IPS DF 4.7 (cell line): ENCODE measurements around the gene BAG2.

ENCODE experiments used
- DNase-seq: peaks from one replicate; pipeline ENCODE4 v3.0.0-alpha.2; 2013; ENCODE audit warnings: low spot score; ENCODE audit errors: extremely low read depth

BAG2 gene

DNA sequence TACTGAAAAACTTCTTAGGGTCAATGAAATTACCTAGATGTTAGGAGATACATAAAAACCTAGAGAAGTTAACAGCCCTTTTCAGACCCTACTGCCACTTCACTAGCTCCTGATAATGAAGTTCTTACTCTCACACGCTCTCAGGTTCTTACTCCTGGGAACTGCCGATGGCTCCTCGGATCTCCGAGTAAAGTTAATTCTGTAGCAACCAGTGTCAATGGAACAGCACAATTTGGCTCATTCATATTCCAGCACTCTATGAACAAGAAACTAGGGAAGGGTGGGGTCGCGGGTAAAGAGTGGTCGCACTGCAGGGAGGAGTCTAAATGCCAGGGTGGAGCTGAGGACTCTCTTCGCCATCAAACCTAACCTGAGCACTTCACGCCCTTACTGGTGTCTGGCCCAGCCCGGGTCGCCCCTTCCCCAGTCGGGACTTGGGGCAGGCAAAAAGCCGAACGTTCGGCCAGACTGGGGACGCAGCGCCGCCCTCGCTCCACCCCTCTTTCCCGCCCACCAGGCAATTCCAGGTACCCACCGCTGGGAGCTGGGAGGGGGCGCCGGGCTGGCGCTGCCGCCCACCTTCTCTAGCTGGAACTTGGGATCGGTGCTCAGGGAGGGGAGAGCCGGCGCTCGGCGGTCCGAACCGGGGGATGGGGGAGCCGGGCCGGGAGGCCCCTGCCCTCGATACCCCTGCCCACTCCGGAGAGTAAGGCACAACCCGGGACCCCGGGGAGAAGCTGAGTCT is 49.2 kb downstream of the BAG2 start:
- DNase-seq, result peak; percentile 56

DNA sequence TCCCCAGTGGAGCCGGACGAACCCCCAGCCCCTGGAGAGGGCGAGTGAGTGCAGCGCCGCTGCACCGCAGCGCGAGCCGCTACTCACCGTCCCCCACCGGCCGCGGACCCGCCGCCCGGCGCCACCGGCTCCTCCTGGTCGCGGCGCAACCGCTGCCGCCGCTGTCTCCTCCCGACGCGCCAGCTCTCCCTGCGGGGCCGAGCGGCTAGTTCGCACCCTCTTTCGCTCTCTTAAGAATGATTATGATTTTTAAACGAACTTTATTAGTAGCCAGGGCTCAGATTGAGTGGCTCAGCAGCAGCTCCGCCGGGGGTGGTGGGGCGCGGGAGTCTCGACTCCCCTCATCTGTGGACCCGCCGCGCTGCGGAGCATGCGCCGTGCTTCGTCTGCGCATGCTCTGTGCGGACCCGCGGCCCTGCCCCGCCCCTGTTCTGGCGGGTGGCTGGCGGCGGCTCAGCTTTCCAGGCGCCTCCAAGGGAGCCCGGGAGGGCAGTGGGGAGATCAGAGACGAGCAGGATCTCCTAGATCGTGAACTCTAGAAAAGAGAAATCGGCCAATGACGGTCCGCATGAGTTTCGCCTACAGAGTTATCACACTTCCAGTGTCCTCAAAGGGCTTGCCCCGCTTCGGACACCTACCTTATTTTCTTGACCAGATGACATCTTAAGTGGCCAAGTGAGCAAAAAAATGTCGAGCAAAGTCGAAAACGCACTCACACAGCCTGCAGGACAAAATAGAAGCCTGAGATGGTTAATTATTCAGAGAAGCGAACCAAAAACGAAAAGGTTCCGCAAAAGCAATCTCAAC is 50.0 kb downstream of the BAG2 start, which contains the start of gene RAB23:
Gene RAB23, minus strand, starts transcription at position 372 of the 807 bp plus-strand sequence. CDS start 11,927 bp downstream, outside the sequence.
- peak; percentile 49 for DNase-seq

DNA sequence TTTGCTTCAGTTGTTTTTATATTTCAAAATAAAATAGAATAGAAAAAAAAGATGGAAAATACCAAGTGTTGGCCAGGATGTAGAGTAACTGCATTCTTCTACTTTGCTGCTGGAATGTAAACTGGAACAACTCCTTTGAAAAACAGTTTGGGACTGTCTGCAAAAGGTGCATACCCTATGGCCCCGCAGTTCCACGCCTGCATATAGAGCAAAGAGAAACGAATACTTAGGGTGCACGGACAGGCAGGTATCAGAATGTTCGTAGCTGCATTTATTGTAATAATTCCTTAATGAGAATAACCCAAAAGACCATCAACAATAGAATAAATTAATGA is 50.6 kb downstream of the BAG2 start:
- no peak for DNase-seq

DNA sequence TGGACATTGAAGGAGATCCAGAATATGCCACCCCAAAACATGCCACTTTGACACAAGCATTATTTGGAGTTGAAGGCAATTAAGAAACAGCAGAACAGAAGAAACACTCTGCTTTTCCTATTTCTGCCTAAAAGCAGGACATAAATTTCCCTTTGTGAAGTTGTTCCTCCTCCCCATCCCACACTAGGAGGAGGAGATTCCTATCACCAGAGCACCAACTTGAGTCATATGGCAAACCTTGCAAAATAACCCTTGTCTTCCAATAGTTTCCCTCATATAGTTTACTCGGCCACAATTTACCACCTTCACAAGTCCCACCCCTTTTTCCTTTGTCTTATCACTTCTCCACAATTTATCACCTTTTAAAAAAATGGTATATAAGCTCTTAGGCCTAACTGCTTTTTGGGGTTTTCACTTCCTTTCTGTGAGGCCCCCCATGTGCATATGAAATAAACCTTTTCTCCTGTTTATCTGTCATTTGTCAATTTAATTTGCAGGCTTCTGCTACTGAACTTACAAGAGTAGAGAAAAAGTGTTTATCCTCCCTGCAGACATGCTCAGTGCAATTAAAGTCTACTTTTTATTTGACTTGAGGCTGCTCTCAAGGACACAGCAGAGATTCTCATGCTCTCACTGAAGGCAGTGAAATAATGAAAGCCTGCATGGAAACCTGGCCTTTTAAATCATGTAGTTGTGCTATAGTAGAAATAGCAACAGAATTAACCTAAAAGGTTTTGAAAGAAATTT is 52.8 kb downstream of the BAG2 start:
- DNase-seq, result no peak

DNA sequence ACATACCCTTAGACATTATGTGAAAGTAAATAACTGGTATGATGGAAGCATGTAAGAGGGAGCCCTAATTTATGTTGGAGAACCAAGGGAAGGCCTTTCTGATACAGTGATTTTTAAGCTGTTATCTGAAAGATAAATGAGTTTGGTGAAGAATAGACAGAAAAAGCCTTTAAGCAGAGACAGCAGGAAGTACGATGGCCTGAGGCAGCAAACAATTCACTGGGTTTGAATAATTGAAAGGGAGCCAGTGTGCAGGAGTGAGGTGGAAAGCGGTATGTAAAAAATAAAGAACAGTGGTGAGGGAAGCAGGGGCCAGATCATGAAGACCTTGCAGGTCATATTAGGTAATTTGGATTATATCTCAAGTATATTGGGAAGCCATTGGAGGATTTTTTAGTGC is 54.1 kb downstream of the BAG2 start:
- DNase-seq, result no peak
